Astrocyte (in vitro differentiated cells and primary cell): Measurements from ENCODE around the gene MYO1A. TPM values are rescaled to one million over a fixed set of nuclear protein-coding genes. Genes with fewer than 3 reads are reported as not detected.

Experiments
- DNase-seq: peaks from one replicate; pipeline ENCODE4 v3.0.0-alpha.2; 2010; ENCODE audit warnings: low read depth
- FAIRE-seq: peaks from 2 replicates; lab custom pipeline; 2011; peaks lifted over from hg19 to GRCh38; lab: Jason Lieb, UNC
- H2AFZ ChIP-seq: 2 replicates; pipeline ENCODE4 v1.6.0; 2012; ENCODE audit warnings: low read depth, low read length, inconsistent platforms
- H3K27ac ChIP-seq: 2 replicates; pipeline ENCODE4 v1.5.1; 2011; ENCODE audit warnings: low read depth, low read length, inconsistent platforms
- H3K27me3 ChIP-seq: 2 replicates; pipeline ENCODE4 v1.6.0; 2011; ENCODE audit warnings: low read length, inconsistent platforms; ENCODE audit not compliant: insufficient read depth
- H3K36me3 ChIP-seq: 2 replicates; pipeline ENCODE4 v1.5.1; 2011; ENCODE audit warnings: low read length, inconsistent platforms; ENCODE audit not compliant: insufficient read depth
- H3K4me1 ChIP-seq: 2 replicates; pipeline ENCODE4 v1.5.1; 2011; ENCODE audit warnings: low read length, inconsistent platforms; ENCODE audit not compliant: insufficient read depth
- H3K4me2 ChIP-seq: 2 replicates; pipeline ENCODE4 v1.6.0; 2012; ENCODE audit warnings: low read length, inconsistent platforms
- H3K4me3 ChIP-seq: 2 replicates; pipeline ENCODE4 v1.5.1; 2011; ENCODE audit warnings: low read depth, mild to moderate bottlenecking, low read length, inconsistent platforms; ENCODE audit not compliant: insufficient read depth
- H3K79me2 ChIP-seq: 2 replicates; pipeline ENCODE4 v1.6.0; 2012; ENCODE audit warnings: mild to moderate bottlenecking, low read length, inconsistent platforms; ENCODE audit not compliant: insufficient read depth
- H3K9ac ChIP-seq: 2 replicates; pipeline ENCODE4 v1.6.0; 2012; ENCODE audit warnings: mild to moderate bottlenecking, low read length, inconsistent platforms
- H3K9me3 ChIP-seq: 2 replicates; pipeline ENCODE4 v1.5.1; 2012; ENCODE audit warnings: low read depth, mild to moderate bottlenecking, low read length, inconsistent platforms; ENCODE audit not compliant: insufficient read depth
- H4K20me1 ChIP-seq: 2 replicates; pipeline ENCODE4 v1.6.0; 2012; ENCODE audit warnings: low read length, inconsistent platforms; ENCODE audit not compliant: insufficient read depth
- H3K27ac Mint-ChIP-seq: one replicate; pipeline ENCODE4 v1.8.0; 2021; ENCODE audit warnings: mild to moderate bottlenecking, mixed read lengths; ENCODE audit not compliant: unreplicated experiment
- H3K27me3 Mint-ChIP-seq: one replicate; pipeline ENCODE4 v1.8.0; 2021; ENCODE audit warnings: low read depth, mixed read lengths; ENCODE audit not compliant: unreplicated experiment
- H3K36me3 Mint-ChIP-seq: one replicate; pipeline ENCODE4 v1.8.0; 2021; ENCODE audit warnings: low read depth, mixed read lengths; ENCODE audit not compliant: unreplicated experiment
- H3K4me1 Mint-ChIP-seq: one replicate; pipeline ENCODE4 v1.8.0; 2021; ENCODE audit warnings: low read depth, mixed read lengths; ENCODE audit not compliant: unreplicated experiment
- H3K4me3 Mint-ChIP-seq: one replicate; pipeline ENCODE4 v1.8.0; 2021; ENCODE audit warnings: mild to moderate bottlenecking, moderate library complexity, mixed read lengths; ENCODE audit not compliant: unreplicated experiment
- H3K9me3 Mint-ChIP-seq: one replicate; pipeline ENCODE4 v1.8.0; 2021; ENCODE audit warnings: mild to moderate bottlenecking, mixed read lengths; ENCODE audit not compliant: unreplicated experiment
- EZH2 ChIP-seq: IDR thresholded peaks from 2 replicates; pipeline ENCODE4 v1.6.1; 2012; ENCODE audit warnings: mild to moderate bottlenecking, low read length, inconsistent platforms; ENCODE audit not compliant: insufficient read depth
- total RNA-seq: library from RNA; stranded (reverse); gene quantifications from 2 replicates; pipeline ENCODE4 v1.2.1, GENCODE V29; 2021
- TF ChIP-seq, protein P1 (sequence below): IDR thresholded peaks from 2 replicates; pipeline ENCODE4 v1.5.1; 2011; ENCODE audit warnings: low read depth, mild to moderate bottlenecking, inconsistent platforms, low read length, moderate library complexity; ENCODE audit not compliant: insufficient read depth

The MYO1A gene
- total RNA-seq, 1 donor from 2014 or later, result 0.34 TPM

DNA sequence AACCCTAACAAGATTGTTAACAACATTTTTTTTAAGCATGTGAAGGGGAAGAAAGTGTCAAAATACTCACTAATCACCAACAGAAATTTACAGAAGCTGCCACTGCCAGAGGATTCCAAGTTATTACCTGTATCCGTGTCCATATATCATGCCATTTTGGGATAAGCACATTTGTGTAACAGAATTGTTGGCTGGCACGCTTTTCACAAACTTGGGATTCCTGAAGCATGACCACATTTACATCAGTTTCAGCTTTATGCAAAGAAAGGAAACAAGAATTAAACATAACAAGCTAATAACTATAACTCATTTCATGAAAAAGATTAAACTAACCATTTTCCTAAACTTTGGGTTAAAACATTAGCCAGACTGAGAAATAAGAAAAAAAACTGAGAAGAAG, 22.7 kb upstream of the MYO1A start:
- no peak overlapping the region for H2AFZ ChIP-seq
- H3K27ac ChIP-seq, result no peak overlapping the region
- Mint-ChIP-seq H3K27me3 (no peaks in the 10 kb centered on the region), H3K4me3 (no peak overlapping the region), H3K36me3 (peaks cover 1% of the 10 kb centered on the region), H3K4me1 (peaks cover 12% of the 10 kb centered on the region), H3K27ac (no peak overlapping the region), H3K9me3 (no peaks in the 10 kb centered on the region)
- no peaks in the 10 kb centered on the region for H3K27me3 ChIP-seq
- peaks cover 6% of the 10 kb centered on the region for H3K36me3 ChIP-seq
- FAIRE-seq, result no peak
- peaks cover 9% of the 10 kb centered on the region for H3K79me2 ChIP-seq
- peak; percentile 23 for DNase-seq
- TF ChIP-seq, protein P1, sequence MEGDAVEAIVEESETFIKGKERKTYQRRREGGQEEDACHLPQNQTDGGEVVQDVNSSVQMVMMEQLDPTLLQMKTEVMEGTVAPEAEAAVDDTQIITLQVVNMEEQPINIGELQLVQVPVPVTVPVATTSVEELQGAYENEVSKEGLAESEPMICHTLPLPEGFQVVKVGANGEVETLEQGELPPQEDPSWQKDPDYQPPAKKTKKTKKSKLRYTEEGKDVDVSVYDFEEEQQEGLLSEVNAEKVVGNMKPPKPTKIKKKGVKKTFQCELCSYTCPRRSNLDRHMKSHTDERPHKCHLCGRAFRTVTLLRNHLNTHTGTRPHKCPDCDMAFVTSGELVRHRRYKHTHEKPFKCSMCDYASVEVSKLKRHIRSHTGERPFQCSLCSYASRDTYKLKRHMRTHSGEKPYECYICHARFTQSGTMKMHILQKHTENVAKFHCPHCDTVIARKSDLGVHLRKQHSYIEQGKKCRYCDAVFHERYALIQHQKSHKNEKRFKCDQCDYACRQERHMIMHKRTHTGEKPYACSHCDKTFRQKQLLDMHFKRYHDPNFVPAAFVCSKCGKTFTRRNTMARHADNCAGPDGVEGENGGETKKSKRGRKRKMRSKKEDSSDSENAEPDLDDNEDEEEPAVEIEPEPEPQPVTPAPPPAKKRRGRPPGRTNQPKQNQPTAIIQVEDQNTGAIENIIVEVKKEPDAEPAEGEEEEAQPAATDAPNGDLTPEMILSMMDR, result no peak
- no peak overlapping the region for H3K4me3 ChIP-seq
- no peaks in the 10 kb centered on the region for H3K9me3 ChIP-seq
- H3K4me1 ChIP-seq, result peaks cover 5% of the 10 kb centered on the region
- H3K9ac ChIP-seq, result no peak overlapping the region
- no peak overlapping the region for H3K4me2 ChIP-seq
- no peaks in the 10 kb centered on the region for H4K20me1 ChIP-seq

DNA sequence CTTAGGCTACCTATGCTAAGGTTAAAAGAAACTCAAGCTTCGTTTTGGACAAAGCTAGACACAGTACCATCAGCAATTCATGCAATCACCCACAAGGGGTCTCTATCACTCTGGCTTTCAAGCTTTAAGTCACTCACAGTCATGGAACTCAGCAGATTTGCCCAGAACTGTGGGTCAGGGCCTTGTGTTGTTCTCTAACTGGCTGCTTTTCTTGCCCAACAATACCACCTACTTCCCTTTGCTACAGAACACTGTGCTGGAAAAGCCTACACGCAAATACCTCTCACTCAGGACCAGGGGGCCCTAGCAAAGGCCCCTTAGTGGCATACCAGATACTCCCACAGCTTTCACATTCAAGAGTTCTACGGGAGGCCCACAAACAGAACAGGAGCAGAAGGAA, 19.6 kb upstream of the MYO1A start:
- H3K9me3 ChIP-seq, result no peaks in the 10 kb centered on the region
- H4K20me1 ChIP-seq, result no peaks in the 10 kb centered on the region
- H2AFZ ChIP-seq, result peak overlapping the region; percentile 50
- Mint-ChIP-seq H3K27me3 (no peaks in the 10 kb centered on the region), H3K4me3 (no peak overlapping the region), H3K27ac (peak overlapping the region; percentile 96), H3K36me3 (peaks cover 1% of the 10 kb centered on the region), H3K4me1 (peaks cover 12% of the 10 kb centered on the region), H3K9me3 (no peaks in the 10 kb centered on the region)
- no peak overlapping the region for H3K4me3 ChIP-seq
- H3K4me1 ChIP-seq, result peaks cover 5% of the 10 kb centered on the region
- DNase-seq, result peak; percentile 66
- TF ChIP-seq, protein P1, result peak; percentile 96
- TF ChIP-seq EZH2, result no peak
- no peaks in the 10 kb centered on the region for H3K27me3 ChIP-seq
- FAIRE-seq, result peak; percentile 75
- H3K36me3 ChIP-seq, result peaks cover 6% of the 10 kb centered on the region
- H3K79me2 ChIP-seq, result no peaks in the 10 kb centered on the region
- no peak overlapping the region for H3K4me2 ChIP-seq
- H3K9ac ChIP-seq, result peak overlapping the region; percentile 44
- no peak overlapping the region for H3K27ac ChIP-seq

DNA sequence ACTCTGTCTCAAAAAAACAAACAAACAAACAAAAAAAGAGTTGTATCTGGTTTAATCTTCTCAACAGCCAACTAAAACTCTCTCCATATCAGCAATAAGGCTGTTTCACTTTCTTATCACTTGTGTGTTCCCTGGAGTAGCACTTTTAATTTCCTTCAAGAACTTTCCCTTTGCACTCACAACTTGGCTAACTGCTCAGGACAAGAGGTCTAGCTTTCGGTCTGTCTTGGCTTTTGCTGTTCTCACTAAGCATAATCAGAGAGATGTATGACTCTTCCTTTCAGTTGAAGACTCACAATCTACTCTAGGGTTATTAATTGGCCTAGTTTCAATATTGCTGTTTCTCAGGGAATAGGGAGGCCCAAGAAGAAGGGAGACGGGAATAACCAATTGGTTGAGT, 16.3 kb upstream of the MYO1A start:
- H3K4me3 Mint-ChIP-seq, result no peak overlapping the region
- H3K4me3 ChIP-seq, result no peak overlapping the region
- TF ChIP-seq EZH2, result no peak
- TF ChIP-seq, protein P1, result no peak
- H3K79me2 ChIP-seq, result no peaks in the 10 kb centered on the region
- H3K27me3 Mint-ChIP-seq, result no peaks in the 10 kb centered on the region
- peaks cover 9% of the 10 kb centered on the region for H3K4me1 Mint-ChIP-seq
- no peak overlapping the region for H3K9ac ChIP-seq
- no peaks in the 10 kb centered on the region for H3K9me3 ChIP-seq
- DNase-seq (no peak), FAIRE-seq (no peak)
- H4K20me1 ChIP-seq, result no peaks in the 10 kb centered on the region
- peaks cover 8% of the 10 kb centered on the region for H3K36me3 ChIP-seq
- H3K36me3 Mint-ChIP-seq, result peaks cover 1% of the 10 kb centered on the region
- H3K9me3 Mint-ChIP-seq, result no peaks in the 10 kb centered on the region
- no peak overlapping the region for H3K27ac ChIP-seq
- H3K27ac Mint-ChIP-seq, result no peak overlapping the region
- H2AFZ ChIP-seq, result no peak overlapping the region
- no peak overlapping the region for H3K4me2 ChIP-seq
- H3K4me1 ChIP-seq, result peaks cover 3% of the 10 kb centered on the region
- no peaks in the 10 kb centered on the region for H3K27me3 ChIP-seq
